T-cell (primary cell): ENCODE measurements around the gene COL4A1. TPM values are rescaled to one million over a fixed set of nuclear protein-coding genes. Genes with fewer than 3 reads are reported as not detected.

Experiments used
- ATAC-seq, 4 experiments: fragments of 200-7000 bp in 3 of 4; fragments of 150-1000 bp in 1 of 4; cut with Tn5 transposase; replicated peaks in 1 of 4; 1 replicate in 3 of 4; 2 replicates in 1 of 4; pipeline ENCODE4 v1.10.0; 2021; ENCODE audit warnings: moderate library complexity in 3 of 4, mild to moderate bottlenecking in 2 of 4, moderate number of reproducible peaks in 1 of 4
- CTCF ChIA-PET, 2 donors: fragments of 300-600 bp; sonication (Branson Sonifier 250); formaldehyde crosslinking; loops; one replicate each; lab custom pipeline; 2022; ENCODE audit warnings: antibody characterized with exemption in 2 of 2; lab: Charles Lee
- POLR2A ChIA-PET, 2 donors: fragments of 300-600 bp; sonication (Branson Sonifier 250); formaldehyde crosslinking; loops; one replicate each; lab custom pipeline; 2022; ENCODE audit warnings: antibody characterized with exemption in 2 of 2; lab: Charles Lee
- DNase-seq, 35 experiments: peaks; one replicate each; pipeline versions ENCODE4 v3.0.0 to v3.0.0-alpha.2; 2013 to 2023
- H3K27ac ChIP-seq: one replicate; pipeline ENCODE4 v1.5.1; 2013; ENCODE audit warnings: low read length
- H3K27me3 ChIP-seq, 2 experiments: replicated peaks in 1 of 2; 1 replicate in 1 of 2; 2 replicates in 1 of 2; pipeline versions ENCODE4 v1.6.1 to v1.7.0; 2013; ENCODE audit warnings: low read length in 1 of 2, mixed read lengths in 1 of 2; ENCODE audit not compliant: control insufficient read depth in 2 of 2, insufficient read depth in 2 of 2; ENCODE audit errors: extremely low read depth in 1 of 2
- H3K36me3 ChIP-seq, 2 donors: 1 replicate in 1 of 2; 2 replicates in 1 of 2; pipeline versions ENCODE4 v1.6.1 to v1.7.0; 2013; ENCODE audit warnings: low read length in 1 of 2; ENCODE audit not compliant: control insufficient read depth in 2 of 2, insufficient read depth in 1 of 2; ENCODE audit errors: extremely low read depth in 1 of 2
- H3K4me1 ChIP-seq, 2 experiments: 1 replicate in 1 of 2; 2 replicates in 1 of 2; pipeline versions ENCODE4 v1.6.1 to v1.7.0; 2013; ENCODE audit warnings: low read length in 2 of 2, mixed read lengths in 1 of 2; ENCODE audit not compliant: insufficient read depth in 2 of 2, control insufficient read depth in 1 of 2; ENCODE audit errors: extremely low read depth in 1 of 2
- H3K4me3 ChIP-seq, 2 donors: 1 replicate in 1 of 2; 2 replicates in 1 of 2; pipeline versions ENCODE4 v1.5.1 to v1.7.0; 2013; ENCODE audit warnings: mild to moderate bottlenecking in 2 of 2, low read length in 1 of 2, moderate library complexity in 1 of 2; ENCODE audit not compliant: control insufficient read depth in 1 of 2; ENCODE audit errors: extremely low read depth in 1 of 2
- H3K9me3 ChIP-seq: 2 replicates; pipeline ENCODE4 v1.7.0; 2013
- H3K27ac Mint-ChIP-seq, 2 donors: one replicate each; pipeline ENCODE4 v1.8.0; 2020 to 2021; ENCODE audit warnings: mild to moderate bottlenecking in 2 of 2, mixed read lengths in 2 of 2
- H3K27me3 Mint-ChIP-seq, 2 donors: one replicate each; pipeline ENCODE4 v1.8.0; 2021 to 2022; ENCODE audit warnings: mixed read lengths in 2 of 2
- H3K36me3 Mint-ChIP-seq: one replicate; pipeline ENCODE4 v1.8.0; 2021; ENCODE audit warnings: mixed read lengths
- H3K4me1 Mint-ChIP-seq, 3 donors: one replicate each; pipeline ENCODE4 v1.8.0; 2020 to 2022; ENCODE audit warnings: mixed read lengths in 3 of 3, mild to moderate bottlenecking in 1 of 3
- H3K4me3 Mint-ChIP-seq, 3 donors: one replicate each; pipeline ENCODE4 v1.8.0; 2020 to 2022; ENCODE audit warnings: mild to moderate bottlenecking in 3 of 3, mixed read lengths in 3 of 3, moderate library complexity in 3 of 3
- H3K9me3 Mint-ChIP-seq, 3 donors: one replicate each; pipeline ENCODE4 v1.8.0; 2020 to 2022; ENCODE audit warnings: mixed read lengths in 3 of 3
- WGBS: methylation state at CpG from one replicate; pipeline ENCODE4 v1.1.5; 2013; ENCODE audit warnings: missing lambda C conversion rate; ENCODE audit not compliant: insufficient coverage; 5-methylcytosine and 5-hydroxymethylcytosine counted together
- total RNA-seq, 35 experiments: library from RNA in 6 of 35; stranded (reverse) in 6 of 35; fragments of 120-200 nt in 1 of 35; gene quantifications; one replicate each; pipeline versions ENCODE4 v1.2.1 to v1.2.4 and lab custom pipeline; 2013 to 2026

COL4A1 gene
- total RNA-seq (1 to 10 TPM in 1 of 5 donors, under 1 TPM in 2, not detected in 2; 0.49 to 1.3 (median 0.85) TPM), total RNA-seq (lab: John Stamatoyannopoulos, UW) (0 to 0.55 (median 0) reads per million in 29 experiments)
- total RNA-seq (2013): 0.85 TPM

DNA sequence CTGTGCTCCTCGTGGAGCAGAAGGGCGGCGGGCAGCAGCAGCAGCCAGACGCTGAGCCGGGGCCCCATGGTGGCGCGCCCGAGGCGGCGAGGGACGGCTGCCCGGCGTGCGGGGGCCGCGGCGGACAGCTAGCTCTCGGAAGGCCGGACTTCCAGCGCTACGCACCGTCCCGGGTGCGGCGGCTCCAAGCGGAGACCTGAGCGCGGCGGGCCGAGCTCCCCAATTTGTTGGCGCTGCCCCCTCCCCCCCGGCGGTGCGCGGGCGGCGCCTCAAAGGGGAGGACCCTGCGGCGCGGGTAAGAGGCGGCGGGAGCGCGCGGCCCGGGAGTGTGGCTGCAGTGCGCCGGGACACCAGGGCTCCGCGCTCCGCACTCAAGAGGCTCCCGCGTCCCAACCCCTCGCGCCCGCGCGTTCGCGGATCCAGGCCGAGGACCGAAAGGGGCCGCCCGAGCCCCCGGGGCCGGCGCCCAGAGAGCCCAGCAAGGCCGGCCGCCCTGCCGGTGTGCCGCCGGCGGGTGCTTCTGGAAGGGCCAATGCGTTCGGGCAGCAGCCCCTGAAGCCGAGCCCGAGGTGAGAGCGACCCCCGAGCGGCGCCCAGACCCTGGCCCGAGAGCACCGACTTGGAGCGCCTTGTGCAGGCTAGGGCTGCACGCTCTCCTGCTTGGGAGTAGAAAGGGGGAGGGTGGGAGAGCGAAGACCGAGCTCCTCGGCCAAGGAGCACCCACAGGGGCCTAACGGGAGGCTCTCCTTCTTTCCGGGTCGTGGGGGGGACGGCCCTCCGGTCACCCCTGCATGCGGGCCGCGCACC lies at the start of gene COL4A1, which contains the start of gene COL4A2:
COL4A1 (minus strand) TSS at position 198 of the 807 bp plus-strand sequence; CDS start at position 68, 130 bp downstream.
COL4A2 (plus strand) TSS at position 325 of the 807 bp plus-strand sequence. CDS start 620 bp downstream, outside the sequence.
- Mint-ChIP-seq H3K36me3 (no peaks in the 10 kb centered on the region), H3K4me3 (peak within 1 kb of the TSS in 1 of 3 donors; percentile 58), H3K4me1 (peaks cover 5 to 14% (median 6%) of the 10 kb centered on the region in 3 donors), H3K27ac (no peak within 1 kb of the TSS), H3K27me3 (peaks cover 63% of the 10 kb centered on the region in 2 donors), H3K9me3 (no peaks in the 10 kb centered on the region)
- DNase-seq (no peak), ATAC-seq (no peak)
- ChIA-PET CTCF (no interaction called here), POLR2A (no interaction called here)
- Histone ChIP-seq H3K9me3 (no peaks in the 10 kb centered on the region), H3K27ac (no peak within 1 kb of the TSS), H3K4me3 (no peak within 1 kb of the TSS), H3K4me1 (no peaks in the 10 kb centered on the region), H3K36me3 (no peaks in the 10 kb centered on the region), H3K27me3 (peaks cover 28 to 58% of the 10 kb centered on the region in 2 experiments)
- 5% methylated on average over 96 of the region's 96 CpGs for WGBS

DNA sequence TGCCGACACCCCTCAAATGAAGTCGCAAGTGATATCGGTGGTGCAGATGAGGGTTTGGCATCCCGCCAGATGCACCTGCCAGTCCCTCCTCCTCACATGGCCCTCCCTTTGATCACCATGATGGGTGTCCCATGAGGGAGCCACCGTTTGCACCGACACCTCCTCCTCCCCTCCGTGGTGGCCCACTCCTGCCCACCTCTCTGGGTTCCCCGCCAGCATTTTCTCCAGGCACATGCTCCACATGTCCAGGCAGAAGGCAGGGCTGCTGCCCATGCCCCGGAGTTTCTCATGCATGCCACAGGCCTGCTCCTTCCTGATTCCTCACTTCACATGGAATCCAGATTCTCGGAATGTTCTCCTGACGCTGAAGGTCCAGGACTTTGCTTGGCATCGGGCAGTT lies 49.4 kb upstream of the COL4A1 start:
- Histone ChIP-seq H3K27me3 (peaks cover 0 to 3% of the 10 kb centered on the region in 2 experiments), H3K4me1 (no peaks in the 10 kb centered on the region), H3K27ac (no peak overlapping the region), H3K9me3 (no peaks in the 10 kb centered on the region), H3K36me3 (no peaks in the 10 kb centered on the region), H3K4me3 (no peak overlapping the region)
- no peak overlapping the region for H3K27ac Mint-ChIP-seq
- 74% methylated on average over 11 of the region's 12 CpGs for WGBS
- H3K4me3 Mint-ChIP-seq: no peak overlapping the region
- H3K36me3 Mint-ChIP-seq: no peaks in the 10 kb centered on the region
- peaks cover 5 to 14% of the 10 kb centered on the region in 2 donors for H3K27me3 Mint-ChIP-seq
- no peaks in the 10 kb centered on the region for H3K9me3 Mint-ChIP-seq
- ATAC-seq: no peak
- POLR2A ChIA-PET: interaction anchor here in 1 of 2 donors (0.7 kb wide), 1 partner anchor 45 kb away, joined by 4 read pairs; no protein-coding TSS in a partner anchor
- CTCF ChIA-PET: no interaction called here
- DNase-seq: no peak
- H3K4me1 Mint-ChIP-seq: no peaks in the 10 kb centered on the region

DNA sequence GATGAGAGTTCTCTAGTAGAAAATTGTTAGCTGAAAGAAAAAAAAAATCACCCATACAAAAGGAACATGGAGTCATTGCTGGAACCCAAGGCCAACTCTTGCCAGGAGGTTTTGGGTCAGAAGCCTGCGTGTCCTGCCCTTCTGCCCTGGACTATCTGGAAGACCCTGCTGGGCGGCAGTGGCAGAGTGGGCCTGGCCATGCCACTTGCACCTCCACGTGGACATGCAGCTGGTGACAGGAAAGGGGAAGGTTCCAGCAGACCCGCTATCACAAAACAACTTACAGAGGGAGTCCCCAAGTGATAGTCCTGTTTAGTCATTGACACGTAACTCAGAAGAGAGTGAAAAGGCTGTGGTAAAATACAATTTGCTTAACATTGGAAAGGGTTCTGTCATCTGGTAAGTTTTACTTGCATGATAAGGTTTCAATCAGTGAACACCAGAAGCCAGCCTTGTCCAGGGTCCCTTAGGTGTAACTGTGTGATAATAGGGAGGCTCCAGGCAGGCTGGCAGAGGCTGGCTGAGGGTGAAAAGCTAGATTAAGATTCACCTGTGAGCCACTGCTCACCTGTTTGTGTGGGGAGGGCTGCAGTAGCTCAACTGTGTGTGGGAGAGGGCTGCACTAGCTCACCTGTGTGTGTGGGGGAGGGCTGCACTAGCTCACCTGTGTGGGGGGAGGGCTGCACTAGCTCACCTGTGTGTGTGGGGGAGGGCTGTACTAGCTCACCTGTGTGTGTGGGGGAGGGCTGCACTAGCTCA lies 47.9 kb upstream of the COL4A1 start:
- no peaks in the 10 kb centered on the region for H3K4me1 ChIP-seq
- ChIA-PET POLR2A (interaction anchor here in 1 of 2 donors (0.6 to 1.0 kb wide), 2 partner anchors 16 to 520 kb away, joined by 3 to 6 read pairs; no protein-coding TSS in a partner anchor), CTCF (no interaction called here)
- ATAC-seq: no peak
- H3K9me3 ChIP-seq: no peaks in the 10 kb centered on the region
- Mint-ChIP-seq H3K27ac (no peak overlapping the region), H3K4me3 (no peak overlapping the region), H3K27me3 (peaks cover 6 to 13% of the 10 kb centered on the region in 2 donors), H3K4me1 (no peaks in the 10 kb centered on the region), H3K9me3 (no peaks in the 10 kb centered on the region), H3K36me3 (no peaks in the 10 kb centered on the region)
- 74% methylated on average over 4 of the region's 5 CpGs for WGBS
- no peaks in the 10 kb centered on the region for H3K27me3 ChIP-seq
- no peak overlapping the region for H3K27ac ChIP-seq
- H3K36me3 ChIP-seq: no peaks in the 10 kb centered on the region
- no peak for DNase-seq
- no peak overlapping the region for H3K4me3 ChIP-seq

DNA sequence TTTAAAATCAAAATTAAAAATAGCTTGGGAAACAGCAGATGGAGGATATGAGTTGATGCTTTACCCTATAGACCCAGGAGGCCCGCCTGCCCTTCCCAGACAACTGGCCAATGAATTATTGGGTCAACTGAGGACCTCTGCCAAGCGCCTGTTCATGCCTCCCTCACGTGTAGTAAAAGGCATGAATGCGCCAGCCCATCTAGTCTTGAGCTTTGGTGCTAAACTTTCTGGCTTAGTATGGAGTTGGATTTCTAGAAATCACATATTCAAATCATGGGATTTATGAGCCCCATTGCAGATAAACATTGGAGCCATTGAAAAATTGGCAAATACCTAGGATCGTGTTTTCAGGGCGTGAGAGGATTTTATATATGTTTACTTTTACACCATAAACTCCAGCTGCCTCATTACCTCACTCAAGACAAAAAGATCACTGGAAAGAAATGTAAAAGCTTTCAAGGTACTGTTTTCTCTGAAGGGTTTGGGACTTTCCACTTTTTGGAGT lies 47.2 kb upstream of the COL4A1 start:
- ATAC-seq: no peak
- Mint-ChIP-seq H3K36me3 (no peaks in the 10 kb centered on the region), H3K4me1 (no peaks in the 10 kb centered on the region), H3K4me3 (no peak overlapping the region), H3K27ac (no peak overlapping the region), H3K9me3 (no peaks in the 10 kb centered on the region), H3K27me3 (peaks cover 6 to 13% of the 10 kb centered on the region in 2 donors)
- Histone ChIP-seq H3K9me3 (no peaks in the 10 kb centered on the region), H3K4me3 (no peak overlapping the region), H3K36me3 (no peaks in the 10 kb centered on the region), H3K27ac (no peak overlapping the region), H3K4me1 (no peaks in the 10 kb centered on the region), H3K27me3 (no peaks in the 10 kb centered on the region)
- 67% methylated on average over 1 of the region's 6 CpGs for WGBS
- POLR2A ChIA-PET: interaction anchor here in 1 of 2 donors (0.6 to 1.0 kb wide), 2 partner anchors 16 to 521 kb away, joined by 3 to 6 read pairs; no protein-coding TSS in a partner anchor
- CTCF ChIA-PET: no interaction called here
- DNase-seq: no peak

DNA sequence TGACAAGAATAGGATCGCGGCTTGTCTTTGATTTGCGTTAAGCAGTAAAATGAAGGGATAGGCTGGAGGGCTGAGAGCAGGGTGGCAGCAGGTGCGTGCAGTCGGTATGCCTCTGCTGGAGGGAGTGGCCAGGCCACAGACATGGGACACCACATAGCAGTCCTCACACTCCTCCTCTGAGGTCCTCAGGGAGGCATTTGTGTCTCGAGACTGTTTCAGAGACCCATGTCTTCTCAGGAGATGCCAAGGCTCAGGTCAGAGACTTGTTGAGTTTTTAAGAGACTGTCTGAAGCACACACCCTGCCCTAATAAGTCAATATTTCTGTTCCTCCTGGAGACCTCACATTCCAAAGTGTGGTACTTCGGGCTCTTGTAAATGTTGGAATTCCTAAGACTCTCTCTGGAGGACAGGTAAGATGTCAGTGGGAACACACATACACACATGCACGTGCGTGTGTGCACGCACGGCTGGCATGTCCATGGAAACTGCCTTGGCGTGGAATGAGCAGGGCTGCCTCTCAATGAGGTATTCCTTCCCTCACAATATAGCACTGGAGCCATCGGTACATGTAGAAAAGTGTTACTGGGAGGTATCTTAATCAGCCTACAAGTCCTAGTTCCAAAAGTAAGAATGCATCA lies 46.5 kb upstream of the COL4A1 start:
- POLR2A ChIA-PET: no interaction called here
- no peak overlapping the region for H3K27ac ChIP-seq
- no CpG with 5 or more reads among the region's 13 CpGs for WGBS

DNA sequence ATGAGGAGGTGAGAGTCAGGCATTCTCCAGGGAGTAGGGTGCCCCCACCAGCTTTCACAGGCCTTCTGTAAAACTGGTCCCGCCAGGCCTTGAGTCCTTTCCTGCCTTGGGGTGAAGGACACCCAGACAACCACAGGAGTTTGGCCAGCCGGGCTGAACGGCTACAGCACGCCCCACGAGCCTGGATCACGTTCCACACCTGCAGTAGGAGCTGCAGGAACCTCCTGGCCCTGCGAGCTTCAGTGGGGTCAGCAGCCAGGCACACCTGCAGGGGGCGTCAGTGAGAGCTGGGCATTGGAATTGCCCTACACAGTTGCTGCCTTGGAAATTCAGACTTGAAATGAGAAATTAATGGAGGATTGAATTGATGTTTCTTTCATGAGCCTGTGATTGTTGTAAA lies 45.8 kb upstream of the COL4A1 start:
- DNase-seq: no peak
- ChIA-PET POLR2A (no interaction called here), CTCF (no interaction called here)
- H3K9me3 ChIP-seq: no peaks in the 10 kb centered on the region
- no peaks in the 10 kb centered on the region for H3K36me3 ChIP-seq
- H3K27ac ChIP-seq: no peak overlapping the region
- Mint-ChIP-seq H3K4me1 (no peaks in the 10 kb centered on the region), H3K27me3 (peaks cover 8 to 13% of the 10 kb centered on the region in 2 donors), H3K36me3 (no peaks in the 10 kb centered on the region), H3K27ac (no peak overlapping the region), H3K9me3 (no peaks in the 10 kb centered on the region), H3K4me3 (no peak overlapping the region)
- ATAC-seq: no peak
- WGBS: 69% methylated on average over 8 of the region's 8 CpGs
- H3K4me3 ChIP-seq: no peak overlapping the region
- no peaks in the 10 kb centered on the region for H3K27me3 ChIP-seq
- H3K4me1 ChIP-seq: no peaks in the 10 kb centered on the region

More for the DNA sequence above, 46.5 kb upstream of the COL4A1 start:
- no peaks in the 10 kb centered on the region for H3K4me1 ChIP-seq
- Mint-ChIP-seq H3K4me3 (no peak overlapping the region), H3K27ac (no peak overlapping the region), H3K9me3 (no peaks in the 10 kb centered on the region), H3K36me3 (no peaks in the 10 kb centered on the region), H3K27me3 (peaks cover 6 to 13% of the 10 kb centered on the region in 2 donors), H3K4me1 (no peaks in the 10 kb centered on the region)
- DNase-seq: no peak
- no peak for ATAC-seq
- no peak overlapping the region for H3K4me3 ChIP-seq
- H3K27me3 ChIP-seq: no peaks in the 10 kb centered on the region
- no peaks in the 10 kb centered on the region for H3K9me3 ChIP-seq
- no peaks in the 10 kb centered on the region for H3K36me3 ChIP-seq
- CTCF ChIA-PET: no interaction called here
